ENCODE results near the gene KDM1A. TPM values are rescaled to one million over a fixed set of nuclear protein-coding genes. Genes with fewer than 3 reads are reported as not detected.

KDM1A gene
- total and polyA plus RNA-seq, 9 of the 15 experiments (the other 6 are each of a cell fraction or from before 2014, with no cell fraction given): 59.2 to 181 (median 168) TPM

DNA sequence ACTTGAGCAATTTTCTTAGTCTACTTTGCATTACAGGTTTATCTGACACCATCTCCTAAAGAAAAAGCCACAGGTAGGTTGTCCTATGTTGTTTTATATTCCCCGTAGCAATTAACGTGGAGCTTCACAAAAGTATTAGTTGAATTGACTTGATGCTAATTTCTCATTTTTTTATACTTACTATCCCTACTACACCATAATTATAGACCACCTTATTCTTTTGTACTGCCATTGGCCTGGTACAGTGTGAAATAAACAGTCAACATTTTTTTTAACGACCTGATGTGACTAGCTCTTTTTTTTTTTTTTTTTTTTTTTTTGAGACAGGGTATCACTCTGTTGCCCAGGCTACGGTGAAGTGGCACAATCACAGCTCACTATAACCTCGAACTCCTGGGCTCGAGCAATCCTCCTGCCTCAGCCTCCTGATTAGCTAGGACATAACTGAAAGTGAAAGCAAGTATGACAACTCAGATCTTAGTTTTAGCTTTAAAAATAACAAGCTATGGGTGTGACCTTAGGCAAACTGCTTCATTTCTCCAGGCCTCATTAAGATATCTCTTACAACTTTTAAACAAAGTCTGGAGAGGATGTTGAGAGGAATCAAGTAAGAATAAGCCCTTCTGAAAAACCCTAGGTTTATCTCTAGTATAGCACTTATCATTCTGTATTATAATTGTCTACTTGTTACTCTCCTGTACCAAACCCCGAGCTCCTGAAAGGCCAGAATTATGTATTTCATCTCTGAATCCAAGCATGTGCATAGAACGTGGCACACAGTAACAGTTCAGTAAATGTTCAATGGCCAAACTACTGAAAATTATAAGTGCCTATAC is 99.9 kb downstream of the KDM1A start (continued):
- TF ChIP-seq, protein P1, sequence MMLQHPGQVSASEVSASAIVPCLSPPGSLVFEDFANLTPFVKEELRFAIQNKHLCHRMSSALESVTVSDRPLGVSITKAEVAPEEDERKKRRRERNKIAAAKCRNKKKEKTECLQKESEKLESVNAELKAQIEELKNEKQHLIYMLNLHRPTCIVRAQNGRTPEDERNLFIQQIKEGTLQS (IDR thresholded peaks at IDR 0.05): no peak
- TF ChIP-seq, protein P1 (CRISPR knock-in tag; conservative IDR thresholded peaks at IDR 0.05): no peak
- no peak for TF ChIP-seq ELF4 (CRISPR knock-in tag; IDR thresholded peaks at IDR 0.05)
- no peak for TF ChIP-seq ZKSCAN3 (CRISPR knock-in tag; IDR thresholded peaks at IDR 0.05)
- TF ChIP-seq, protein P2, sequence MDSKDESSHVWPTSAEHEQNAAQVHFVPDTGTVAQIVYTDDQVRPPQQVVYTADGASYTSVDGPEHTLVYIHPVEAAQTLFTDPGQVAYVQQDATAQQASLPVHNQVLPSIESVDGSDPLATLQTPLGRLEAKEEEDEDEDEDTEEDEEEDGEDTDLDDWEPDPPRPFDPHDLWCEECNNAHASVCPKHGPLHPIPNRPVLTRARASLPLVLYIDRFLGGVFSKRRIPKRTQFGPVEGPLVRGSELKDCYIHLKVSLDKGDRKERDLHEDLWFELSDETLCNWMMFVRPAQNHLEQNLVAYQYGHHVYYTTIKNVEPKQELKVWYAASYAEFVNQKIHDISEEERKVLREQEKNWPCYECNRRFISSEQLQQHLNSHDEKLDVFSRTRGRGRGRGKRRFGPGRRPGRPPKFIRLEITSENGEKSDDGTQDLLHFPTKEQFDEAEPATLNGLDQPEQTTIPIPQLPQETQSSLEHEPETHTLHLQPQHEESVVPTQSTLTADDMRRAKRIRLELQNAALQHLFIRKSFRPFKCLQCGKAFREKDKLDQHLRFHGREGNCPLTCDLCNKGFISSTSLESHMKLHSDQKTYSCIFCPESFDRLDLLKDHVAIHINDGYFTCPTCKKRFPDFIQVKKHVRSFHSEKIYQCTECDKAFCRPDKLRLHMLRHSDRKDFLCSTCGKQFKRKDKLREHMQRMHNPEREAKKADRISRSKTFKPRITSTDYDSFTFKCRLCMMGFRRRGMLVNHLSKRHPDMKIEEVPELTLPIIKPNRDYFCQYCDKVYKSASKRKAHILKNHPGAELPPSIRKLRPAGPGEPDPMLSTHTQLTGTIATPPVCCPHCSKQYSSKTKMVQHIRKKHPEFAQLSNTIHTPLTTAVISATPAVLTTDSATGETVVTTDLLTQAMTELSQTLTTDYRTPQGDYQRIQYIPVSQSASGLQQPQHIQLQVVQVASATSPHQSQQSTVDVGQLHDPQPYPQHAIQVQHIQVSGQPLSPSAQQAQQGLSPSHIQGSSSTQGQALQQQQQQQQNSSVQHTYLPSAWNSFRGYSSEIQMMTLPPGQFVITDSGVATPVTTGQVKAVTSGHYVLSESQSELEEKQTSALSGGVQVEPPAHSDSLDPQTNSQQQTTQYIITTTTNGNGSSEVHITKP (IDR thresholded peaks at IDR 0.05; ENCODE audit: partially characterized antibody): no peak
- TF ChIP-seq ZNF24 (IDR thresholded peaks at IDR 0.05): no peak
- no peak for TF ChIP-seq ZNF764 (CRISPR knock-in tag; IDR thresholded peaks at IDR 0.05; ENCODE audit: low read depth)
- TF ChIP-seq, protein P3, sequence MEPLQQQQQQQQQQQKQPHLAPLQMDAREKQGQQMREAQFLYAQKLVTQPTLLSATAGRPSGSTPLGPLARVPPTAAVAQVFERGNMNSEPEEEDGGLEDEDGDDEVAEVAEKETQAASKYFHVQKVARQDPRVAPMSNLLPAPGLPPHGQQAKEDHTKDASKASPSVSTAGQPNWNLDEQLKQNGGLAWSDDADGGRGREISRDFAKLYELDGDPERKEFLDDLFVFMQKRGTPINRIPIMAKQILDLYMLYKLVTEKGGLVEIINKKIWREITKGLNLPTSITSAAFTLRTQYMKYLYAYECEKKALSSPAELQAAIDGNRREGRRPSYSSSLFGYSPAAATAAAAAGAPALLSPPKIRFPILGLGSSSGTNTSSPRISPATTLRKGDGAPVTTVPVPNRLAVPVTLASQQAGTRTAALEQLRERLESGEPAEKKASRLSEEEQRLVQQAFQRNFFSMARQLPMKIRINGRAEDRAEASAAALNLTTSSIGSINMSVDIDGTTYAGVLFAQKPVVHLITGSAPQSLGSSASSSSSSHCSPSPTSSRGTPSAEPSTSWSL (CRISPR knock-in tag; IDR thresholded peaks at IDR 0.05; ENCODE audit: borderline replicate concordance): no peak
- TF ChIP-seq ZNF57 (CRISPR knock-in tag; IDR thresholded peaks at IDR 0.05): no peak
- no peak for TF ChIP-seq ZNF507 (tag; conservative IDR thresholded peaks at IDR 0.05)
- TF ChIP-seq, protein P4, sequence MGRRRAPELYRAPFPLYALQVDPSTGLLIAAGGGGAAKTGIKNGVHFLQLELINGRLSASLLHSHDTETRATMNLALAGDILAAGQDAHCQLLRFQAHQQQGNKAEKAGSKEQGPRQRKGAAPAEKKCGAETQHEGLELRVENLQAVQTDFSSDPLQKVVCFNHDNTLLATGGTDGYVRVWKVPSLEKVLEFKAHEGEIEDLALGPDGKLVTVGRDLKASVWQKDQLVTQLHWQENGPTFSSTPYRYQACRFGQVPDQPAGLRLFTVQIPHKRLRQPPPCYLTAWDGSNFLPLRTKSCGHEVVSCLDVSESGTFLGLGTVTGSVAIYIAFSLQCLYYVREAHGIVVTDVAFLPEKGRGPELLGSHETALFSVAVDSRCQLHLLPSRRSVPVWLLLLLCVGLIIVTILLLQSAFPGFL (CRISPR knock-in tag; IDR thresholded peaks at IDR 0.05): no peak
- TF ChIP-seq, protein P5, sequence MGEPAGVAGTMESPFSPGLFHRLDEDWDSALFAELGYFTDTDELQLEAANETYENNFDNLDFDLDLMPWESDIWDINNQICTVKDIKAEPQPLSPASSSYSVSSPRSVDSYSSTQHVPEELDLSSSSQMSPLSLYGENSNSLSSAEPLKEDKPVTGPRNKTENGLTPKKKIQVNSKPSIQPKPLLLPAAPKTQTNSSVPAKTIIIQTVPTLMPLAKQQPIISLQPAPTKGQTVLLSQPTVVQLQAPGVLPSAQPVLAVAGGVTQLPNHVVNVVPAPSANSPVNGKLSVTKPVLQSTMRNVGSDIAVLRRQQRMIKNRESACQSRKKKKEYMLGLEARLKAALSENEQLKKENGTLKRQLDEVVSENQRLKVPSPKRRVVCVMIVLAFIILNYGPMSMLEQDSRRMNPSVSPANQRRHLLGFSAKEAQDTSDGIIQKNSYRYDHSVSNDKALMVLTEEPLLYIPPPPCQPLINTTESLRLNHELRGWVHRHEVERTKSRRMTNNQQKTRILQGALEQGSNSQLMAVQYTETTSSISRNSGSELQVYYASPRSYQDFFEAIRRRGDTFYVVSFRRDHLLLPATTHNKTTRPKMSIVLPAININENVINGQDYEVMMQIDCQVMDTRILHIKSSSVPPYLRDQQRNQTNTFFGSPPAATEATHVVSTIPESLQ (CRISPR knock-in tag; IDR thresholded peaks at IDR 0.05): no peak
- TF ChIP-seq TEAD4 (IDR thresholded peaks at IDR 0.05; ENCODE audit: low read length): no peak
- no peak for TF ChIP-seq TEAD4 (CRISPR knock-in tag; IDR thresholded peaks at IDR 0.05; ENCODE audit: borderline replicate concordance)
- TF ChIP-seq ZBTB8A (IDR thresholded peaks at IDR 0.05; ENCODE audit: partially characterized antibody): no peak
- TF ChIP-seq, protein P6, sequence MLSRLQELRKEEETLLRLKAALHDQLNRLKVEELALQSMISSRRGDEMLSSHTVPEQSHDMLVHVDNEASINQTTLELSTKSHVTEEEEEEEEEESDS (CRISPR knock-in tag; IDR thresholded peaks at IDR 0.05): no peak
- no peak for TF ChIP-seq CXXC5 (CRISPR knock-in tag; IDR thresholded peaks at IDR 0.05)
- TF ChIP-seq NFYB (IDR thresholded peaks at IDR 0.05; ENCODE audit: extremely low read depth, insufficient read length): no peak
- no peak for TF ChIP-seq ZNF696 (CRISPR knock-in tag; conservative IDR thresholded peaks at IDR 0.05)

All from K562 (cell line).